Small intestine (tissue), 4 donors: Measurements from ENCODE around the gene SIKE1. TPM values are rescaled to one million over a fixed set of nuclear protein-coding genes. Genes with fewer than 3 reads are reported as not detected.

Experiments used
- polyA plus RNA-seq, 4 donors: library from polyadenylated mRNA; stranded (reverse) in 3 of 4; unstranded in 1 of 4; fragments of 200-250 nt in 3 of 4; fragments of 120-200 nt in 1 of 4; gene quantifications; one replicate each; pipeline versions ENCODE4 v1.2.1 to v1.2.3, GENCODE V29; 2013
- donor health status: healthy with polysubstance abuse.
- donor health status: Bipolar disorder and iron deficiency.
- donor health status: healthy.

Gene SIKE1
- polyA plus RNA-seq, 4 donors: 7.6 to 34.4 (median 16.2) TPM

Other genes starting within 250 kb of the SIKE1 start
- gene BCAS2, start 199.1 kb downstream of the SIKE1 start, polyA plus RNA-seq: 10 to 100 TPM; 36.5 to 41.0 (median 38.6) TPM
- gene DENND2C, start 110.6 kb downstream of the SIKE1 start, polyA plus RNA-seq: under 1 TPM in 3 of 4 donors, not detected in 1; 0.27 to 0.61 (median 0.54) TPM
- 1 to 10 TPM in 1 of 4 donors, under 1 TPM in 2, not detected in 1; 0.19 to 8.4 (median 0.24) TPM for gene AMPD1, start 85.1 kb downstream of the SIKE1 start, polyA plus RNA-seq
- 10 to 100 TPM; 19.7 to 62.5 (median 21.3) TPM for gene NRAS, start 63.9 kb downstream of the SIKE1 start, polyA plus RNA-seq
- 100 to 1,000 TPM; 167 to 343 (median 183) TPM for gene CSDE1, start 22.7 kb downstream of the SIKE1 start, polyA plus RNA-seq
- under 1 TPM in 1 of 4 donors, not detected in 3; 0.06 TPM for gene SYCP1, start 74.2 kb upstream of the SIKE1 start, polyA plus RNA-seq
- gene TSHB, start 249.1 kb upstream of the SIKE1 start, polyA plus RNA-seq: not detected